ENCODE results near the gene CPNE5. TPM values are rescaled to one million over a fixed set of nuclear protein-coding genes. Genes with fewer than 3 reads are reported as not detected.

CPNE5 gene
- total and polyA plus RNA-seq, 2 of the 4 experiments (the other 2 are of a cell fraction), result 0.07 TPM; not detected in 1

DNA sequence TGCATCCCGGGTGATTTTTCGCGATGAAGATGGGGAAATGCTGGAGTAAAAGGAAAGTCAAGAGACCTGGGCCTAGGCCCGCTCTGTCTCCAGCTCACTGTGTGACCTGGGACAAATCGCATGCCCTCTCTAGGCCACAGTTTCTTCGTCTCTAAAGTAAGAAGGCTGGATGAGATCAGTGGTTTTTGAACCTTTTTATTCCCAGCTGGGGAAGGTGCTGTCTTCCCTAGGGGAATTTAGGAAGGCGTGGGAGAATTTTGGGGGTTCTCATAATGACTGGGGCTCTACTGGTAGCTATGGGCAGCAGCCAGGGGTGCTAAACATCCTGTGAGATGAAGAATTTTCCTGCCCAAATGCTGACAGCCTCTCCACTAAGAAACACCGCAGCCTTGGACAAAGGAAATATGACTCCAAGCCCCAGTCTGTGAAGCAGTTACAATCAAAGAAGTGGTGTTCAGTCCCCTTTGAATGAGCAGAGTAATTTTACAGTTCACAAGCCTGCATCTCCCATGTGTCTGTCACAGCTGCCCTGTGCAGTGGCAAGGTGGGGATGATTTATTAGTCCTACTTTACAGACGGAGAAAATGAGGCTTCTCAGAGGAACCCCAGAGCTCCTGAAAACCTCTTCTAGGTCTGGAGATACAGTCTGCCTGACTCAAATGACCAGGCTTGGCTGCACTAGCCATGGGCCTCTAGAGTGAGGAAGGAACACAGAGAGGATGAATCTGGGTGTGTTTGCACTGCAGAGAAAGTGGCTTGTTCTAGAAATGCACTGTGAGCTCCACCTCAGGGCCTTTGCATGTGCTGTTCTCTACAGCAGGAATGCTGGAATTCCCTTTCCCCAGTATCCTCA is 84.4 kb downstream of the CPNE5 start (continued):
- TF ChIP-seq RCOR1 (IDR thresholded peaks at IDR 0.05; ENCODE audit: insufficient replicate concordance, low read length), result no peak

DNA sequence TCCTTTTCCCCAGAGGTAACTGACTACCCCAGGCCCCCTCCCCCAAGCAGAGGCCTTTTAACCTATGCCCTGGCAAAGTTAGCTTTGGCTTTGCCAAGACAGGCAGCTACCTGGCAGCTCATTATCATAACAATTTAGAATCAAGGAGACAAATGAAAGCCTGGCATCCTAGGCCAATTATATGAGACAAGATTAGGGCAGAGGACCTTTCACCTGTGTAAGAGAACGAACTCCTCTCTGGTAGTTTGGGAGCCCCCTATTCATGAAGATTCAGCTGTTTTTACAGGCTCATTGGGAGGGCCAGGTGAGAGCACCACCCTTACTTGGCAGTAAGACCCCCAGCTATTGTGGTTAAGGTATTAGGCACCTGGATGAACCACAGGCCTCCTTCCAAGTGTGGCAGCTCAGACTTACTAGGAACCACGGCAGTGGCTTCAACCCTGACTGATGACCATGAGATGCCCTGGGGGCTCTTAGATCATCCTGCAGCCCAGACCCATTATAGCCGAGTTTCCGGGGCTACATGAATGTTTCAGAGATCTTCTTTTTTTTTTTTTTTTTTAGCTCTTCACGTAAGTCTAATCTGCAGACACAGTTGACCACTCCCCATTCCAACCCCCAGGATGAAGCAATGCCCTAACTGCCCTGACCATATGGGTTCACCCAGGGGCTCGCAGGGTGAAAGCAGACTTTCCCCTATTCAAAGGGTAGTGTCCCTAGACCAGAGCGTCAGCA is 85.4 kb downstream of the CPNE5 start:
- Histone ChIP-seq H2BK120ac (ENCODE audit: low read depth, low read length) (no peak overlapping the region), H3K56ac (ENCODE audit: extremely low read depth, insufficient read depth, low read length) (no peak overlapping the region), H2AFZ (replicated peaks; ENCODE audit: low read length, poor library complexity) (no peak overlapping the region), H3K36me3 (ENCODE audit: control insufficient read depth, insufficient read depth, low read length) (no peaks in the 10 kb centered on the region), H3K14ac (replicated peaks; ENCODE audit: low read depth, low read length) (no peak overlapping the region), H4K91ac (ENCODE audit: insufficient read depth, low read depth, low read length) (no peak overlapping the region), H4K8ac (ENCODE audit: low read depth in 2 of 2, low read length in 2 of 2) (no peak overlapping the region), H3K27ac (ENCODE audit: insufficient read depth, low read length) (no peak overlapping the region), H3K79me1 (ENCODE audit: low read depth in 1 of 2, low read length in 2 of 2) (no peaks in the 10 kb centered on the region), H2BK5ac (ENCODE audit: low read depth, low read length, poor library complexity, severe bottlenecking) (no peak overlapping the region), H2AK5ac (ENCODE audit: low read depth, low read length) (no peak overlapping the region; the same call in 1 of the 2 replicates), H3K9me3 (ENCODE audit: control insufficient read depth, insufficient read depth, low read length) (peaks cover 10% of the 10 kb centered on the region), H2BK20ac (ENCODE audit: low read depth, low read length) (no peak overlapping the region), H3K23ac (ENCODE audit: low read depth, low read length) (no peak overlapping the region), H4K20me1 (ENCODE audit: insufficient read depth, low read length) (no peaks in the 10 kb centered on the region), H2AK9ac (replicated peaks; ENCODE audit: low read depth, low read length, poor library complexity) (no peak overlapping the region), H4K5ac (ENCODE audit: low read depth, low read length) (no peak overlapping the region), H3K4ac (ENCODE audit: low read depth, low read length) (no peak overlapping the region), H3K9ac (ENCODE audit: low read depth, low read length) (no peak overlapping the region), H3K27me3 (ENCODE audit: control insufficient read depth, insufficient read depth, low read length) (peaks cover 2% of the 10 kb centered on the region; the same call in 1 of the 2 replicates), H3K4me2 (ENCODE audit: low read depth, low read length) (no peak overlapping the region), H3K4me3 (ENCODE audit: insufficient read depth, low read depth, low read length) (no peak overlapping the region), H3K18ac (ENCODE audit: low read depth, low read length) (no peak overlapping the region), H3K9me1 (ENCODE audit: insufficient read depth, low read length) (0 out of 2 replicates have a peak, but pooled peaks cover 4% of the 10 kb centered on the region), H2BK15ac (ENCODE audit: low read depth, low read length) (no peak overlapping the region), H3K4me1 (ENCODE audit: control insufficient read depth, insufficient read depth, low read length) (no peaks in the 10 kb centered on the region; the same call in 1 of the 2 replicates)
- in situ Hi-C loops (cut with MboI; ENCODE audit: low sequenced_read_pairs) (loop anchor here (5.0 kb wide), 1 partner anchor 52 kb away; no protein-coding TSS in a partner anchor), dilution Hi-C loops (cut with HindIII; ENCODE audit: low sequenced_read_pairs, unreplicated experiment) (no loop called here), intact Hi-C loops (cut with micrococcal nuclease) (no loop called here)
- CTCF ChIA-PET, result no interaction called here
- no peak for DNase-seq
- POLR2A ChIA-PET (ENCODE audit: unreplicated experiment), result no interaction called here
- no CpG with 5 or more reads among the region's 7 CpGs for WGBS, 2 experiments (ENCODE audit: extremely low coverage in 2 of 2, insufficient read length in 1 of 2)
- no TSS peak for BruUV-seq (replicated peaks)
- ATAC-seq (ENCODE audit: low read depth), result no peak
- TF ChIP-seq BHLHE40 (IDR thresholded peaks at IDR 0.05; ENCODE audit: low read depth, low read length) (no peak), POLR2A (IDR thresholded peaks at IDR 0.05; ENCODE audit: low read depth, low read length) (no peak), RCOR1 (IDR thresholded peaks at IDR 0.05; ENCODE audit: insufficient replicate concordance, low read length) (no peak), MAZ (IDR thresholded peaks at IDR 0.05; ENCODE audit: borderline replicate concordance, low read depth, low read length) (no peak), RFX5 (IDR thresholded peaks at IDR 0.05; ENCODE audit: low read depth, low read length) (no peak), SMC3 (IDR thresholded peaks at IDR 0.05; ENCODE audit: low read depth, low read length) (no peak), MAFK (IDR thresholded peaks at IDR 0.05; ENCODE audit: low read depth, low read length) (no peak), ELK1 (IDR thresholded peaks at IDR 0.05; ENCODE audit: borderline replicate concordance, low read depth, low read length) (no peak), CHD1 (IDR thresholded peaks at IDR 0.05; ENCODE audit: low read depth, low read length) (no peak), CEBPB (IDR thresholded peaks at IDR 0.05; ENCODE audit: low read depth, low read length) (no peak), USF2 (IDR thresholded peaks at IDR 0.05; ENCODE audit: low read depth, low read length) (no peak)
